NCI-H774 (cell line): Measurements from ENCODE around the gene ZNF664.

Source experiments
- DNase-seq: peaks from one replicate; lab custom pipeline; 2025; lab: John Stamatoyannopoulos, UW

ZNF664 gene

DNA sequence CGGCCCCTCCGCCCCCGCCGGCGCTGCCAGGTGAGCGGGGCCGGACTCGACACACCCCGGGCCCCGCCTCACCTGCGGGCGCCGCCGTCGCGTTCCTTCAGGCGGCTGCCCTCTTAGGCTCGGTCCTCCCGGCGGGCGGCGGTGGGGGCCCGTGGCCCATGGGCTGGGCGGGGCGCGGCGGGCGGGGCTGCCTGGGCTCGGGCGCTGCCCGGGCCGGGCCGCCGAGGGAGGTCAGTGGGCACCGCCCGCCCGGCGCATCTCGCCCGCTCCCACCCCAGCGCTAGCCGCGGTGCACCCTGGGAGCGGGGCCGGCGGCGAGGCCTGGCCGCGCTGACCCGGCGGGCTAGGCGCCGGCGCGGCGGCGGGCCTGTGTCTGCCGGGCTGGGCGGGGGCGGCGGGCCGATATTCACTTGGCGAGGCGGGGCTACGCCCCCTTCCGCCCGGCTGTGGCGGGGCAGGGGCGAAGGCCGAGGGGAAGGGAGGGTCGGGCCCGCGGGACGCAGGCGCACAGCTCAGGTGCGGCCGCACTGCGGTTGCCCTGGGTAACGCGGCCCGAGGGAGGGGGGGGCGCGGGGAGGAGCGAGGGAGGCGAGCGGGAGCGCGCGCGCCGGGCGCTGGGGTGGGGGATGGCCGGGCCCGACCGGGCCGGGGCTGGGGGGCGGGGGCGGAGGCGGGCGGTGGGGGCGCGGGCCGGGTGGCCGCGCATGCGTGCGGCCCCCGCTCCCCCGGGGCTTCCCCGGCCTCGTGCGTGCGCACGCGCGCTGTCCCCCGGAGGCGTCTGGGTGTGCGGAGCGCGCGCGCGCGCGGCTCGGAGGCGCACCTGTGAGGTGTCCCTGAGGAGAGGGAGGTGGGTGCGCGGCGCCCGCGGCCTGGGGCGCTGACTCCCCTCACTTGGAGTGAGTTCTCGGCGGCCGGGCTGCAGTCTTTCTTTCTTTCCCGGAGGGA lies at the start of gene ZNF664, which contains the start of gene CCDC92:
ZNF664 (plus strand) TSS at position 759 of the 945 bp plus-strand sequence. CDS start 38,930 bp downstream, outside the sequence.
CCDC92 (minus strand) TSS at position 375 of the 945 bp plus-strand sequence. CDS start 28,526 bp downstream, outside the sequence.
- DNase-seq, result peak; percentile 99

DNA sequence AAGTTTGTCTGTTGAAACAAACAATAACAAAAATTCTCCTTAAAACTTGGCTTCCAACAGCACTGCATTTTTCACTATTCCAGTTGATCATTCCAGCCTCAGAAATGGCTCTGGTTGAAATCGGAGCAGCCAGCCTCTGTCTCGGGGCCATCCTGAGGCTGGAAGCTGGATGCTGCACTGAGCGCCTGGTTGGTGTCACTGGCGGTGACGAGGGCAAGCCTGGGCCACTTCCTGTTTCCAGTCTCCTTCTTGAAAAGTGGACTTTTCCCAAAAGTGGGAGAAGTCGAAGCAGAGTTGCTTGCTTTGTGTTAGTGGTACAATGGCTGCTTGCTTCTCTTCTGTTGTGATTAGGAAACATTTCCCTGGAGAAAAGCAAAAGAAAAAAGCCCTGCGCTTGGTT lies 49.1 kb upstream of the ZNF664 start:
- no peak for DNase-seq

DNA sequence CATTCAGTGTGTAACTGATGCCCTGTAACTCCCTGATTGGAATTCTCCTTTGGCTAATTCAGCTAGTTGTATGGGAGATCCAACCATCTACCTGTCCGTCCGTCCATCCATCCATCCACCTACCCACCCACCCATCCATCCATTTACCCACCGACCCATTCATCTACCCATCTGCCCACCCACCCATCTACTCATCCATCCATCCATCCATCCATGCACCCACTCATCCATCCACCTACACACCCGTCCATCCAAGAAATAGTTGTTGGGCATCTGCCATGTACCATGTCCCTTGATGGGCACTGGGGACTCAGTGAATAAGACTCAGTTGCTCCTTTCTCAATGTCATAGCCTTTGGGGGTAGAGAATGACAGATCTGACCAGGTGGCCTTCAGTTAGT lies 48.5 kb upstream of the ZNF664 start:
- no peak for DNase-seq

DNA sequence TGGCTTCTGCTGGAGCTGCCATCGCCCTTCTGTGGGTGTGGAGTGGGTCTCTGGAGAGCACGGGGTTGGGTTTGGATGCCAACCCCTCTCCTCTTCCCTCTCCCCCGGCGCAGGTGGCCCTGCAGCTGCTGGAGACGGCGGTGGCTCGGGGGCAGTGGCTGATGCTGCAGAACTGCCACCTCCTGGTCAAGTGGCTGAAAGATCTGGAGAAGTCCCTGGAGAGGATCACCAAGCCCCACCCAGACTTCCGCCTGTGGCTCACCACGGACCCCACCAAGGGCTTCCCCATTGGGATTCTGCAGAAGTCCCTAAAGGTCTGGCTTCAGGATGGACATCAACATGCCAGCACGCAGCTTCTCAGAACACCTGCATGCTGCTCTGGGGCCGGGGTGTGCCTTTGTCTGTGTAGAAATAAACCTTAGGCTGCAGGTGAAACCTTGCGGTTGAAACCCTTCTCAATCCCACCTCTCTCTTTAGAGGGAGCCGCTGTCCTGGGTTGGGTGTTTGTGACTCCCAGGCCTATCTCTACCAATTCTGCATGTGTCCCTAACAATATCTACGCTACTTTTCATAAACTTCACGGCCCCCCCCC lies 44.6 kb upstream of the ZNF664 start:
- DNase-seq, result no peak

DNA sequence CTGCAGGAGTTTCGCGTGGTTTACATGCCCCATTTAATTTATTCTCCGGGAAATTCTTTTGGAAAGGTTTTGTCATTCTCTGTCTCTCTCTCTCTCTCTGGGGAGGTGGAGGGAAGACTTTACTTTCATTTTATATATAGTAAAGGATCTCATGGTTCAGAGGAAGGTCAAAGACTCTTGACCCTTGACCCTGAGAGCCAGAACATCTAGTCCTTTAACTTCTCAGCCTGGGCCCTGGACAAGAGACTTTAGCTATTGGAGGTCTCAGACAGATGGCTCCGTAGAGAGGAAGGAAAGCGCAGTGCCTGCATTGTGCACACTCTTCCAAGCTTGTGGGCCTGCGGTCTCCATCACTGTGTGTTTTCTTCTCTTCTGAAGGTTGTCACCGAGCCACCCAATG lies 44.1 kb upstream of the ZNF664 start:
- DNase-seq, result no peak

DNA sequence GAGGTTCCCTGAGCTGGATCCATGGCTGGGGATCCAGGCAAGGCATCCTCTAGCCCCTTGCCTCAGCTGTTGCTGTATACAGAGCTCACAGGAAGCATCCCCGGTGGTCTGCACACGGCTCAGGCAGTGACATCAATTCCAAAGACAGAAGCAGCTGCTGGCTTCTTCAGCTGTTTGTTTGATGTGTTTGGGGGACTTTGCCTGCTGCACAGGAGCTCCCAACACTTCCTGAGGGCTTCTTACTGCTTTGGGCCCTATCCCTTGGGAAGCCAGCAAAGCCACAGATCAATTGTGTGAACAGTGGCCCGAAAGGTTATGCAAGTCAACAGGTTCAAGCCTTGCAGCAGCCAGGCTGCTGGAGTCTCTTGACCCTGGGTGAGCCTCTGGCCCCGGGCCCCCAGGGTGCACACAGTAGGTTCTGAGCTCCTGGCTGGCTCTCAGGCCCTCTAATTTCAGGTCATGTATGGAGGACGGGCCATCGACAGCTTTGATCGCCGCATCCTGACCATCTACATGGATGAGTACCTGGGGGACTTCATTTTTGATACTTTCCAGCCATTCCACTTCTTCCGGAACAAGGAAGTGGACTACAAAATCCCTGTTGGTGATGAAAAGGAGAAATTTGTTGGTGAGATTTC lies 43.0 kb upstream of the ZNF664 start:
- no peak for DNase-seq

DNA sequence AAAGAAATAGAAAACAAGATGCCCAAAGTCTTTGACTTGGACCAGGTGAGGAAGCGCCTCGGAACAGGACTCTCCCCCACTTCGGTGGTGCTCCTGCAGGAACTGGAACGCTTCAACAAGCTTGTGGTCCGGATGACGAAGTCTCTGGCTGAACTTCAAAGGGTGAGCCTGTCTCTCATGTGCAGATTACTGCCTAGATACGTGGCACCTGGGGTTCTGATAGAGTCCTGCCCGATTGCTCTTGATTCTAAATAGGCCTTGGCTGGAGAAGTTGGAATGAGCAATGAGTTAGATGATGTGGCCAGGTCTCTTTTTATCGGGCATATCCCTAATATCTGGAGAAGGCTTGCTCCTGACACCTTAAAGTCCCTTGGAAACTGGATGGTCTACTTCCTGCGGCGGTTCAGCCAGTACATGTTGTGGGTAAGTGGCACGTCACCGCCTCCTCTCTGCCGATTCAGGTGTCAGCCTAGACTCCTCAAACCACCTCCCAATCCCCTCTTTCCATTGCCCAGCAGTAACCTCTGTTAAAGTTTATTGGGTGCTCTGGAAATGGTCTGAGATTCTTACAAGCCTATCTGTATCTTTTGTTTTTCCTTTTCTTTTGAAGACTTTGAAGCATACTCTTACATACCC lies 41.2 kb upstream of the ZNF664 start:
- no peak for DNase-seq

DNA sequence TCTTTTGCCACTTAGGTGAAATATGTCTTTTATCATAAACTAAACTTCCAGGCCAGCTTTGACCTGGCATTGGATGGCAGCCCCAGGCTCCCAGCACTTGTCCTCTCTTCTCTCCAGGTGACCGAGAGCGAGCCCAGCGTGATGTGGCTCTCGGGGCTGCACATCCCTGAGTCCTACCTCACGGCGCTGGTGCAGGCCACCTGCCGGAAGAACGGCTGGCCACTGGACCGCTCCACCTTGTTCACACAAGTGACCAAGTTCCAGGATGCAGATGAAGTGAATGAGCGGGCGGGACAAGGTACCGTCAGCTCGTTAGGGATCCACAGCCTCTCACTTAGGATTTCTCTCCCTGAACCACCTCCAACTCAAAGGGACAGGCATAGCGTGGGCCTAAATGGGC lies 39.8 kb upstream of the ZNF664 start:
- no peak for DNase-seq

DNA sequence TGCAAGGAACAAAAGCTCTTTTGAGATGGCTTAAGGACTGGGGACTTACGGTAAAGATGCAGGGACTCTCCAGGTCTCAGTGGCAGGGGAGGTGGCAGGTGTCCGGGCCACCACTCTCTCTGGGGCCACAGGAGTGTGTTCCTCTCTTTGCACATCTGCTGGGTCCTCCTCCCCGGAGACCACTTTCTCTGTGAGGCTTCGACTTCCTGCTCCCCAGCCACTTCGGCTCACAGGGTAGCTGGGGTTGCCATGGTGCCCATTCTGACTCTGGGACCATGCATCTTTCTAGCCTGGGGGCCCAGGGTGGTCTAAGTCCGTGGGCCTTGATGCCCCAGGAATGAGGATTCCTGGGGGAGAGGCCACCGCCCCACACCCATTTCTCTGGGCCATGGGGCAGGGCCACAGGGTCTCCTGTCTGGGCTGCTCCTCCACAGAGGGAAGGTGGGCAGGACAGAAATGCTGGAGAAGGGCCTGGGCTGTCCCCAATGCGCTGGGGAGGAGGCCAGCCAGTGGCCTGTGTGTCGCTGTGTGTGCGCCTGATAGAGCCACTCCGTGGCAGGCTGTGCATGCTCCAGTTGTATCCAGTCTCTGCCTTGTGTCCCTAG lies 38.9 kb upstream of the ZNF664 start:
- no peak for DNase-seq

DNA sequence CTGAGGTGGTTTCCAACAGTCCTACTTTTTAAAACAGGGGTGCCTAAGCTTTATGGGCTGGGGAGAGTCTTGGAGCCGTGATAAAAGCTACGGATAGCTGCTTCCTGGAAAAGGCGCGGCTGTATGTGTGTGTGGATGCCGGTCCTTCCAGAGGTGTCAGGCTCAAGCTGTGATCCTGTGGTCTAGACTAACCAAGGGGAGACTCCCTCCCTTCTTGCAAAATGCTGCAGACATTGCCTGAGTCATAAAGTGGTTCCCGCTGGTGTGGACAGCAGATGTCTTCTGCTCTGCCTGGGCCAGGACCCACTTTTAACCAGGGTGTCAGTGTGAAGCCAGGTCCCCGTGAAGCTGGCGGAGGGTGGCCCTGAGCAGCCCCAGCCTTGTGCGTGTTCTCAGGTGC lies 38.2 kb upstream of the ZNF664 start:
- no peak for DNase-seq

DNA sequence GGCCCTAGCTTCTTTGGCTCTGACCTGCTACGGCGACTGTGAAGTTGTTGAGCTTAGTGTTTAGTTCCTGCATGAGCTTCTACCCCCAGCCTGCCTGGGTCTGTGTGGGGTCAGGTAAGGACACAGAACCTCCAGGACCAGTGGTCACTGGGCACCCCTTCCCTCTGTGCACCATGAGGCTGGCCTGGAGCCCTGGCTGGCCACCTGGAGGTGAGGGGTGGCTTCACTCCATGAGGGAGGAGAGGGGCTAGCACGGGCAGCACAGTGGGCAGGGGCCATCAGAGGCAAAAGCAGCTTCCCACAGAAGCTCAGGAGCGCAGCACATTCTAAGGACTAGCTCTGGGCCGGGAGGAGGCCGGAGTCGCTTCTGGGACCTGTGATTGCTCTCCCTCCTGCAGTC lies 37.1 kb upstream of the ZNF664 start:
- no peak for DNase-seq

DNA sequence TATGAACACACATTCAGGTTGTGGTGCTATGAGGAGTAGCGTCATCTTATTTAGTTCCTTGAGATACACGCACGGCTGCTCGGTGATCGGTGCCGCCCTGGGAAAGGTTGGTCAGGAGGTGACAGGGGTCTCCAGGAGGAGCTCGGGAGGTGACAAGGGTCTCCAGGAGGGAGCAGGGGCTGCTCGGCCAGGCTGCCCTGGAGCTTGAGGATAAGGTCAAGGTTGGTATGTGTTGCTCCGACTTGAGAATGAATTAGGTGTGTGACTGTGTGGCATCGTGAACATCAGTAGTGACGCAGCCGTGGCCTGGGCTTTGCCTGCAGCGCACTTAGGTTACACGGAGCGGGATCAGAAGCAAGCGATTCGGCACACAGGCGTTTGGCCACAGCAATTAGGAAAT lies 36.5 kb upstream of the ZNF664 start:
- no peak for DNase-seq

DNA sequence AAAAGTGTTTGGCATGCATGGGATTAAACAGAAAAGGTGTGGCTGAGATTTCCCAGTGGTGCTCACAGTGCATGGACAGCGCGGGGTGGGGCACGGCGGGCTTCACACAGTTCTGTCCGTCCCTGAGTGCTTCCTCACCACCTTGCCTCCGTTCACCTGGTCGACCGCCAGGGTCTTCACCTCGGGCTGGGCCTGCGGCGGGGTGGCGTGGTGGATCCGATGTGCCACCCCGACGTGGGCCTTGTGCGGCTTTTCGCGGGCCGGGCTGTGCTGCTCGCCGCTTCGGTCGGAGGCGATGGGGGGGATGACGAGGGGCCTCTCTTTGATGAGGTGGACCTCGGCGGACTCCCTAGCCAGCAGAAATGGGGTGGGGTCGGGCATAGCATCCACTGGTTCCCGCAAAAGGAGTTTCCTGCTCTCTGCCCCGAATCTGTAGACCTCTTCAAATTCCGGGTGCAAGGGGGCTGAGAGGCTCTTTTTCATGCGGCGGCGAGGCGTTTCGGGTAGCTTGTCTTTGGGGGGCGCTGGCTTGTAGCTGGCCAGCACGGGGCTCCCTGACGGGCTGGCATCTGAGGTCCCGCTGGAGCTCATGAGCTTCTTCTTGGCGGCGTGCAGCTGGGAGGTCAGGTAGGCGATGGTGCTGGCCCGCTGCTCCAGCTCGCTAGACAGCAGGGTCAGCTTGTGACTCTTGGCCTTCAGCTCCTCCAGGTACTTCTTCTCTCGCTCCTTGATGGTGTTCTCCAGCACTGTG lies 35.9 kb upstream of the ZNF664 start:
- DNase-seq, result no peak

DNA sequence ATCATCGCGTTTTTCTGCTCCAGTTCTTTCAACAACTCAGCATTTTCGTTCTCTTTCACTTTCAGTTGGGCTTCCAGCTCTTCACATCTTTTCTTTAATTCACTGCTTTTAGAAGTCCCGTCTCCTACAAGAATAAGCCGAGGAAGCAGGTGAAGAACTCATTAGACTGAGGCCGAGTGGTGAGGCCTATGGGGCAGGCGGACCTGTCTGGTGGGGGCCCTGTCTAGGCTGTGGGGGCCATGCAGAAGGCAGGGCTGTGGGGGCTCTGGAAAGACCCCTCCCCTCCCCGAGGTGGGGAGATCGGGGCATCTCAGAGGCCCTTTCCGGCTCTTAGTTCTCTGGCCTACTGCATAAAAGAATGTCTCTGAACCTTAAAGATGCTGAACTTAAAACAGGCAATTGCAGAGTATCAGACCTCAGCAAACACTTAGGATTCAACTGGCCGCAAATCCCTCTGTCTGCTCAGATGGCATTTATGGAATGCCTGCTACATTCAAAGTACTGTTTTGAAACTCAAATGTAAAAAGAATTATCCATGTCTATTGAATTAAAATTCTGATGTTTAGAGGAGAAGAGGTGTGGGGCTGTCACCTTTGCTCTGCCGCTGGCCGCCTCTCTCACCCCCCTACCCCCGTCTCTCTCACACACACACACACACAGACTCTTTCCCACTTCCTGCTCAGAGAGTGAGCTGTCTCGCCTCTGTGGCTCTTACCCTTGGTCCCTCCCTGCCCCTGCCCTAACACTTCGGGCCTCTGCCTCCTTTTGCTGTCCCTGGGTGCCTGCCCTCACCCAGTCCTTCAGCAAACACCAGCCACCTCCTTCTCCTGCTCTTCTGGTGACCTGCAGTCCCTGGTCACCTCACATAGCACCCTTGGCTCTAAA lies 35.1 kb upstream of the ZNF664 start:
- no peak for DNase-seq

DNA sequence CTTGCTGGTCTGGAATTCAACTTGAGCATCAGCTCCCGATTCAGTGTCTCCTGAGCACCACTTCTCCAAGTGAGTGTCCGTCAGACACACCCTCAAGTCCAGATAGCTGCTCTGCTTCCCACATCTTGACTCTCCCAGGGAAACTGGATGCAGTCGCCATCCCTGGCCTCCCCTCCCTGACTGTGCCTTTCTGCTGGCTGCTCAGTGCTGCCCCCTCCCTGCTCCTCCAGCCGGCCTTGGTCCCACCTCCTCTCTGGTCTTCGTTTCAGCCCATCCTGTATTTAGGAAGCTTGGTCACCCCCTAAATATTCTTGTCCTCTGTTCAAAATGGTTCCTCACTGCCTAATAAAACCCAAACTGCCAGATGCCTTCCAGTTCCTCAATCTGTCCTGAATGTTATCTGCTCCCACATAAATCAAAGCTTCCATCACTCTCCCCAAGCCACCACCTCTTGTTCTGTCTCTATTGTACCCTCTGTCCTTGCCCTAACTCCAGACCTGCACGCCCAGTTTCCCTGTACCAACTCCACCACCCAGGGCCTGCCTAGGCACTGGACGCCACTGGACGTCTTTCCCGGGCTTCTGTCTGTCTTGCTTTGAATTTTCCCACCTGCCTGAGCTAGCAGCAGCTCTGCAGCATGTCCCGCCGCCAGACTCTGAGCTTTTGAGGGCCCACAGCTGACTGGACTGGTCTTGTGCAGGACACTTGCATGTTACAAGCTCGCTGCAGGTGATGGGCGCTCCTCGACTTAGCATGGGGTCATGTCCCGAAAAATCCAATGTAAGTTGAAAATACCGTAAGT lies 34.1 kb upstream of the ZNF664 start:
- no peak for DNase-seq

DNA sequence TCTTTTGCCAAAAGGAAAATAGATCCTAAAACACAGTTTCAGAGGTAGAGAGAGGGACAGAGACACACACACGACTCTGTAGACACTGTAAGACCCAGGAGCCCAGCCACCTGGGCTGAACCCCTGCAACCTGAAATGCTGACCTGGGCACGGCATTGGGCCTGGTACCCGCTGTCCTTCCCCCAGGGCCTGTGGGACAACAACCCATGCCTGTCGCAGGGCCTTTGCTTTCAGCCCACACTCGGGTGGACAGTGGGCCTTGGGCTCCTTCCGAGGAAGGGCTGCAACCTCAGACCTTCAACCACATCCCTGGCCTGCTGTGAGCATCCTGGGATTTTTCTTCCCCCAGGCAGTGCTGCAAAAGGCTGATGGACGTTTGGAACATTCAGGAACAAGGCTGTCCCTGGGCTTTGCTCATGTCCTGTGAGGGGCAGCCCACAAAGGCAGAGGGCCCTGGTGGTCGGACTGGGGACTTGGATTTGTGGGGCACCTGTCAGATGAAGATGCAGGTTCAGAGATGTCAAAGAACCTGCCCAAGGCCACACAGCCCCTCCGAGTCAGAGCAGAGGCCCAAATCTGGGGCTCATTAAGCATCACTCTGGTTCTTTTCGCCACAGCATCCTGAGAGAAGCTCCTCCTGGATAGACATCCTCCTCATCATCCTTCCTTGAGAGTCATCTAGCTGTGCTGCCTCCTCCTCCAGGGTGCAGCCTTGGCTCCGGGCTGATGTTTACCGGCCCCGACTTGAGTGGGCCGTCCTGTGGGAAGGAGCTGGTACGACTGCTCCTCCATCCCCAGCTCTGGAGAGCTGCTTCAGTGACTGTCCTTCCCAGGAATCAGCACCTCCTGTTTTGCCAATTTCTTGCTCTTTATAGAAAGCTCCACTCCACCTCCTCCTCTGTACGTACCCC lies 33.0 kb upstream of the ZNF664 start:
- no peak for DNase-seq

DNA sequence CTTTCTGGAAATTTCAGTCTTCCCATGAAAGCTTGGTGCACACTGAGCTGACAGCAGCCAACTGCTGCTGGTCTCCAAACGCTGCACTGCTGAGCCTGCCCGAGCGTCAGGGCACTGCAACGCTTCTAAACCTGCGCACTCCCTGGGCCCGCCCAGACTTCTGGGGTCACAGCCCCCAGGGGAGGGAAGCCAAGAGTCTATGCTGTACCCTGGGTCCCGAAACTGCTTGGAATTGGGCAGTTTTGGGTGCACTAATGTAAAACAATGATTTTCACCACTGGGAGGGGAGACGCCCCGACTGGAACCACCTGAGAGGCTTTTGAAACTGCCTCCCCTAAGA lies 32.4 kb upstream of the ZNF664 start:
- DNase-seq, result no peak

DNA sequence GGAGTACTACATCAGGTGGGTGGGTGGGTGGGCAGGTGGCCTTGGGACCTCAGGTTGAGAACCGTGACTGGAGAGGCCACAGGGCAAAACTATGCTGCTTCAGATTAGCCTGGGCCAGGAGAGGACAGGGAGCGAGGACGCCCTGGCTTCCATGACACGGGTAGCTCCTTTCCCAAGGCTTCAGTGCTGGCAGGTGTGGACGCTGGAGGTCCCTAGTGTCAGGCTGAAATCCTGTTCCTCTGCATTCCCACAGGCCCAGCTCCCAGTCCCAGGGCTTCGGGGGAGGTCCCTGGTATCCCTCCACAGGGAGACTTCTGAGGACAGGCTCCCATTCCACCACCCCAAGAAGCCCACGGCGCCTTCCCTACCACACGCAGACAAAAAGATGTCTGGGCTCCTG lies 32.0 kb upstream of the ZNF664 start:
- no peak for DNase-seq
